Measurements from ENCODE around the gene PARVA. TPM values are rescaled to one million over a fixed set of nuclear protein-coding genes. Genes with fewer than 3 reads are reported as not detected.

The PARVA gene
- total RNA-seq, 1 donor from 2014 or later: 15.0 TPM

DNA sequence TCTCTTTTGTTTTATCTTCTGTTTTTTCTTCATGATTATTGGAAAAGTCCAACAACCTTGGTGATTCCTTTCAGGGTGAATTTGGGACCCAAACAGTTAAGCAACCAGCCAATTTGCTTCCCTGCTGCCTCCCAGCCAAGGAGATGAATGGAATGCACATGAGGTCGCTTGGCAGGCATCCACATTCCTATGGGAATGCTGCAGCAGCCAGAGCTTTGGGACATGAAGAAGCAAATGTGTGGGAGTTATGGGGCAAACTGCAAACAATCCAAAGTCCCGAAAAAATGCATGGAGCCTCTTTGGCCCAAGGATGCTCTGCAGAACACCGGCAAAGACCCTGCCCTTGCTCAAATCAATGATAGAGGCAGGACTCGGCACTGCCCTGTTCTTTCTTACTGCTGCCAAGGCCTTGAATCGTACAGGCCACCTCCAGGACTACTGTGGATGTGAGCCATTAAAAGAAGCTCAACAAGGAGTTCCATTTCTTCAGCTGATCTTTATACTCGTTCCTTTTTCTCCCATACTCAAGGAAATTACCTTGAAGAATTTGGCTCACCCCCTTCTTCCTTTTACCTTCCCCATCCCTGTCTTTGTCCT lies 179.5 kb downstream of the PARVA start:
- no peak overlapping the region for H3K4me3 Mint-ChIP-seq (ENCODE audit: unreplicated experiment)
- no peak overlapping the region for H3K27ac Mint-ChIP-seq (ENCODE audit: unreplicated experiment)
- no peak for DNase-seq
- peaks cover 12% of the 10 kb centered on the region for H3K4me1 Mint-ChIP-seq (ENCODE audit: low read depth, unreplicated experiment)
- no peaks in the 10 kb centered on the region for H3K27me3 Mint-ChIP-seq (ENCODE audit: unreplicated experiment)
- H3K9me3 Mint-ChIP-seq (ENCODE audit: unreplicated experiment): peaks cover 2% of the 10 kb centered on the region
- TF ChIP-seq, protein P1, sequence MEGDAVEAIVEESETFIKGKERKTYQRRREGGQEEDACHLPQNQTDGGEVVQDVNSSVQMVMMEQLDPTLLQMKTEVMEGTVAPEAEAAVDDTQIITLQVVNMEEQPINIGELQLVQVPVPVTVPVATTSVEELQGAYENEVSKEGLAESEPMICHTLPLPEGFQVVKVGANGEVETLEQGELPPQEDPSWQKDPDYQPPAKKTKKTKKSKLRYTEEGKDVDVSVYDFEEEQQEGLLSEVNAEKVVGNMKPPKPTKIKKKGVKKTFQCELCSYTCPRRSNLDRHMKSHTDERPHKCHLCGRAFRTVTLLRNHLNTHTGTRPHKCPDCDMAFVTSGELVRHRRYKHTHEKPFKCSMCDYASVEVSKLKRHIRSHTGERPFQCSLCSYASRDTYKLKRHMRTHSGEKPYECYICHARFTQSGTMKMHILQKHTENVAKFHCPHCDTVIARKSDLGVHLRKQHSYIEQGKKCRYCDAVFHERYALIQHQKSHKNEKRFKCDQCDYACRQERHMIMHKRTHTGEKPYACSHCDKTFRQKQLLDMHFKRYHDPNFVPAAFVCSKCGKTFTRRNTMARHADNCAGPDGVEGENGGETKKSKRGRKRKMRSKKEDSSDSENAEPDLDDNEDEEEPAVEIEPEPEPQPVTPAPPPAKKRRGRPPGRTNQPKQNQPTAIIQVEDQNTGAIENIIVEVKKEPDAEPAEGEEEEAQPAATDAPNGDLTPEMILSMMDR (IDR thresholded peaks at IDR 0.05; ENCODE audit: partially characterized antibody, unreplicated experiment): no peak
- peaks cover 6% of the 10 kb centered on the region for H3K36me3 Mint-ChIP-seq (ENCODE audit: unreplicated experiment)

DNA sequence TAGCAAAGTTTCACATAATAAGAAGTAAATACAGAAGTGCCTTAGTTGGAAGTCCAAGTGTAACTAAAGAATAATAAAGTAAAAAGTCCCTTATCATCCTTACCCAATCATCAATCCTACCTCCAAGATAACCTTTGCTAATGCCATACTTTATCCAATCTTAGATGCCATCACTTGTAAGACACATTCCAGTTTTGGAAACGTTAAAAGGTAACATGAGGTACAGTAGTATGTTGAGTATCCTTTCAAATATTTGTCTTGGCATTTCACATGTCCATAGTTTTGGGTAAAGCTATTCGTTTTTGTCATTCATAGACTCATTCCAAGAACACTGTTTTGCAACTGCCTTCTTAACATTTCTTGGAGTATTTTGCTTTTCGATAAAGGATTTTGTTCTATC lies 181.6 kb downstream of the PARVA start:
- DNase-seq: no peak
- H3K4me1 Mint-ChIP-seq (ENCODE audit: low read depth, unreplicated experiment): peaks cover 12% of the 10 kb centered on the region
- peaks cover 6% of the 10 kb centered on the region for H3K36me3 Mint-ChIP-seq (ENCODE audit: unreplicated experiment)
- H3K9me3 Mint-ChIP-seq (ENCODE audit: unreplicated experiment): peaks cover 2% of the 10 kb centered on the region
- no peak overlapping the region for H3K27ac Mint-ChIP-seq (ENCODE audit: unreplicated experiment)
- no peak overlapping the region for H3K4me3 Mint-ChIP-seq (ENCODE audit: unreplicated experiment)
- TF ChIP-seq, protein P1 (IDR thresholded peaks at IDR 0.05; ENCODE audit: partially characterized antibody, unreplicated experiment): no peak
- no peaks in the 10 kb centered on the region for H3K27me3 Mint-ChIP-seq (ENCODE audit: unreplicated experiment)

DNA sequence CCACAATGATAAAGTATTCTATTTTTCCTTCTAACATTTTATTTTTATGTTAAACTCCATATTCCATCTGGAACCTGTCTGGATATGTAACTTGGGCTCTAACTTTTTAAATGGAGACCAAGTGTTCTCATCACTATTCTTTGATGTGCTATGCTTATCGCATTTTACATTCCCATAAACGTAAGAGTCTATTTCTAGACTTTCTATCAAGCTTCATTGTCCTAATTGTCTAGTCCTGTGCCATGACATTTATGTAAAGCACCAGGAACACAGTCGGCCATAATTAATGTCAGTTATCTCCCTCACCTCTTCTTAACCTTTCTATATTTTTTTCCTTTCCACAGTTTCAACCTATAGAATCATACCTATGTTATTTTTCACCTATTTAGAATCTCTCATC lies 183.0 kb downstream of the PARVA start:
- TF ChIP-seq, protein P1 (IDR thresholded peaks at IDR 0.05; ENCODE audit: partially characterized antibody, unreplicated experiment): no peak
- H3K36me3 Mint-ChIP-seq (ENCODE audit: unreplicated experiment): no peaks in the 10 kb centered on the region
- no peak overlapping the region for H3K4me3 Mint-ChIP-seq (ENCODE audit: unreplicated experiment)
- no peaks in the 10 kb centered on the region for H3K9me3 Mint-ChIP-seq (ENCODE audit: unreplicated experiment)
- H3K4me1 Mint-ChIP-seq (ENCODE audit: low read depth, unreplicated experiment): peaks cover 12% of the 10 kb centered on the region
- H3K27ac Mint-ChIP-seq (ENCODE audit: unreplicated experiment): no peak overlapping the region
- no peak for DNase-seq
- H3K27me3 Mint-ChIP-seq (ENCODE audit: unreplicated experiment): no peaks in the 10 kb centered on the region

DNA sequence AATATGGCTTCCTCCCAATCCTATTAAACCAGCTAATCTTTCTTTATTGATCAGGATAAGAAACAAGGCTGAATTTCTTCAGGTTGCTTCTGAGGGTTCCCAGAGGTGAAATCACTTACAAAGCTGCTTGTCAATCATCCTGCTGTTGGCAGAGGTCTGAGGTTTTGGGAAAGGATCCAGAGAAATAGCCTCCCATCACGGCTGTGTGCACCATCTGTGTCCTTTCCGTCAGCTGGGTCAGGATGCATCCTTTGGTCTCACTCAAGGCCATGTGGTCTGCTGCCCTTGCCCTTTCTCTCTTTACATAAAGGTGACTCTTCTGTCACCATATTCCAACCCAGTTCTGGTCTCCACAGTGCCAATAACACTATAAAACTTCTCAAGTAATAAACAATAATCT lies 183.5 kb downstream of the PARVA start:
- Mint-ChIP-seq H3K4me1 (ENCODE audit: low read depth, unreplicated experiment) (peaks cover 12% of the 10 kb centered on the region), H3K27ac (ENCODE audit: unreplicated experiment) (no peak overlapping the region), H3K4me3 (ENCODE audit: unreplicated experiment) (no peak overlapping the region), H3K36me3 (ENCODE audit: unreplicated experiment) (no peaks in the 10 kb centered on the region), H3K9me3 (ENCODE audit: unreplicated experiment) (no peaks in the 10 kb centered on the region), H3K27me3 (ENCODE audit: unreplicated experiment) (no peaks in the 10 kb centered on the region)
- TF ChIP-seq, protein P1 (IDR thresholded peaks at IDR 0.05; ENCODE audit: partially characterized antibody, unreplicated experiment): no peak
- no peak for DNase-seq

DNA sequence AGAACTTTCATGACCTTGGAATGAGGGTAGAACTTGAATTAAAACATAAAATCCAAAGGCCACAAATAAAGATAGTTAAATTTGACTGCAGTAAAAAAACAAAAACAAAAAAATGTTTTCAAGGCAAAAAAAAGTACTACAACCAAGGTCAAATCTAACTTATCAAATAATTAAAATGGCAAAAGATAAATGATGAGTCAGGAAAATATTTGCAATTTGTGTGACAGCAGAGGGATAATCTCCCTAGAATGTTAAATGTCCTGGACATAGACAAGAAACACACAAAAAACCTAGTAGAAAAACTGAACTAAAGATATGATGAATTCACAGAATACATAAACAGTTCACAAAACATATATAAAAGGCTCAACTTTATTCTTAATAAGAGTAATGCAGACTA lies 186.6 kb downstream of the PARVA start:
- Mint-ChIP-seq H3K36me3 (ENCODE audit: unreplicated experiment) (peaks cover 9% of the 10 kb centered on the region), H3K4me3 (ENCODE audit: unreplicated experiment) (no peak overlapping the region), H3K27ac (ENCODE audit: unreplicated experiment) (no peak overlapping the region), H3K4me1 (ENCODE audit: low read depth, unreplicated experiment) (peaks cover 6% of the 10 kb centered on the region), H3K27me3 (ENCODE audit: unreplicated experiment) (peaks cover 2% of the 10 kb centered on the region), H3K9me3 (ENCODE audit: unreplicated experiment) (peaks cover 2% of the 10 kb centered on the region)
- TF ChIP-seq, protein P1 (IDR thresholded peaks at IDR 0.05; ENCODE audit: partially characterized antibody, unreplicated experiment): no peak
- DNase-seq: no peak
